GM12892 (cell line): ENCODE measurements around the gene AGBL5.
A peak's percentile ranks its signal among the peaks of the same experiment; 100 is the strongest.

ENCODE experiments used
- DNase-seq: peaks from one replicate; pipeline ENCODE4 v3.0.0; 2011; ENCODE audit not compliant: insufficient read length
- FAIRE-seq: peaks from 2 replicates; lab custom pipeline; 2011; peaks lifted over from hg19 to GRCh38; lab: Jason Lieb, UNC
- POLR2A ChIP-seq: IDR thresholded peaks from 2 replicates; pipeline ENCODE4 v1.6.1; 2011; ENCODE audit warnings: low read depth, low read length, control low read depth
- POLR2AphosphoS5 ChIP-seq: IDR thresholded peaks from 2 replicates; pipeline ENCODE4 v1.6.1; 2011; ENCODE audit warnings: low read depth, low read length, control low read depth
- TAF1 ChIP-seq: IDR thresholded peaks from 2 replicates; pipeline ENCODE4 v1.6.1; 2011; ENCODE audit warnings: low read depth, mild to moderate bottlenecking, control low read depth, low read length, borderline replicate concordance

AGBL5 gene

DNA sequence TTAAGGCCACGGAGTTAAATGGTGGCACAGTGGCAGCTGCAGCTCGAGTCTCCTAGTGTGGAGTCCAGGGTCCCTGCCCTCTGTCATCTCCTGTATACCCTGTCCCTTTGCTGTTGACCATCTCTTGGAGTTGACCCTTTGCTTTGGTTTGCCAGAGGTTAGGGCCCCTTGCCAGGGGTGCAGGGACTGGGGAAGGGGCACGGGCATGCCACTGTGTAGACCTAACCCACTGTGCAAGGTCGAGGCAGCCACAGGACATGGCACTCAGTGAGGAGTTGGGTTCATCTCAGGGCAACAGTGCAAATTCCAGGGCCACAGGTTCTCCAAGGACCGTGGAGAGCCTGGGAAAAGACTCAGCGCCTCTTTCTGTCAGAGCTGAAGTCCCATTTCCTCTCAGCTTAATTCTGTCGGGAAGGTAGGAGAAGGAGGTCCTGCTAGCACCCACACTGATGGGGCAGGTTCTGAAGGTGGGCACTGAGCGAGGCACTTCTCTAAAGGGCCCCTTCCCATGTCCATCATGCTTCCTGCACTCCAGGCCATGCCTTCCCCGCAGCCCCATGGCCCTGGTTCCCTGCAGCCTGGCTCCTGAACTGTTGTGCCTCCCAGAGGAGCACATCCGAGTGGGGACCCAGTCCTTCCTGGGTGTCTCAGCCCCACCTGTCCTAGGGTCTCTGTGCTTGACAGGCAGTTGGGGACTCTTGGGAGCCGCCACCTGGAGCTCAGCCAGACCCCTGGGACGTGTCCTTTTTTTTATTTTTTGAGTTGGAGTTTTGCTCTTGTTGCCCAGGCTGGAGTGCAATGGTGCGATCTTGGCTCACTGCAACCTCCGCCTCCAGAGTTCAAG, 37.9 kb downstream of the AGBL5 start:
- DNase-seq (no peak), FAIRE-seq (no peak)
- TF ChIP-seq POLR2A (no peak), TAF1 (no peak), POLR2AphosphoS5 (no peak)

DNA sequence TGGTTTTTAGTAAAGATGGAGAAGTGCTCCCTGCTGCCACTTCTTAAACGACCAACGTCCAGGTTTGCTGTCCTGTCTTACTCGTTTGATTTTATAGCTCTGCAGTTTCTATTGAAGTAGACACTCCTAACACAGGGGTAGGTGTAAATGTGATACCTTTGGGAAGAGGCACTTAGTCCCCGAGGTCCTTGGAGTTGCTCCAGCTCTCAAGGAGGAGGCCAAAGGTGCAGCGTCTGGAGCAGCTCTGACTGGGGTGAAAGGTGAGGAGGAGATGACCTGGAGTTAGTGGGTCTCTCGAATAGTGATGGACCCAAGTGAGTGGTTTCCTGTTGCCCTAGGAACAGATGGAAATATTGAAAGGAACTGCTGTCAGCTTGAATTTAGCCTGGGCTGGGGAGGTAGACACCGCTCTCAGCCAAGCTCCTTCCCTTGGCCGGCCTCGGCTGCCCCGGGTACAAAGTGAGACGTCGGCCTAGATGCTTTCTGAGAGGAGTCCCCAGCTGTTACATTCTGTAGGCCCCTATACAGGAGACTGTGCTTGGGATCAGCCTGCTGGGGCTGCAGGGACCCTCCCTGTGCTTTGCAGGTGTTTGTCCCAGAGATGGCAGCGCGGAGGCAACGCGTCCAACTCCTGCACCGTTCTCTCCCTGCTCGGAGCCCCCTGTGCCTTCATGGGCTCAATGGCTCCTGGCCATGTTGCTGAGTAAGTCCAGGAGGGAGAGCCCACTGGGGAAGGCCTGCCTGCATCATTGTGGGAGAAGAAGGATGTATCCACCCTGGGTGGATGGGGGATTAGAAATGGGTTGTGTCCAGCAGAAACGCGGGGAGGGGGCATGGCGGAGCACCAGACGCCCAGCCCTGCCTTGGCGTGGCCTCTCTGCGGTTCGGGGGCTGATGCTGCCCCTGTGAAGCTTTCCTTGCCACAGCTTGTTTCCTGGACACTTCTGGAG, 40.6 kb downstream of the AGBL5 start:
- DNase-seq (no peak), FAIRE-seq (no peak)
- TF ChIP-seq TAF1 (no peak), POLR2A (no peak), POLR2AphosphoS5 (no peak)

- DNase-seq (no peak), FAIRE-seq (no peak)
- TF ChIP-seq TAF1: no peak
- no peak for TF ChIP-seq POLR2A
- TF ChIP-seq POLR2AphosphoS5: no peak
Measured at GRCh38 chr2:27092696-27093429, 41.4 kb downstream of the AGBL5 start.

GRCh38 chr2:27093430-27094352, 42.2 kb downstream of the AGBL5 start:
- no peak for FAIRE-seq
- TF ChIP-seq POLR2A: no peak
- TF ChIP-seq TAF1: no peak
- TF ChIP-seq POLR2AphosphoS5: no peak
- DNase-seq: no peak

- FAIRE-seq: no peak
- DNase-seq: no peak
- TF ChIP-seq POLR2A (no peak), TAF1 (no peak), POLR2AphosphoS5 (no peak)
Measured at GRCh38 chr2:27094353-27094984, 43.0 kb downstream of the AGBL5 start.

- no peak for DNase-seq
- no peak for FAIRE-seq
- TF ChIP-seq TAF1 (no peak), POLR2A (no peak), POLR2AphosphoS5 (no peak)
Measured at GRCh38 chr2:27095427-27095744, 43.9 kb downstream of the AGBL5 start.

DNA sequence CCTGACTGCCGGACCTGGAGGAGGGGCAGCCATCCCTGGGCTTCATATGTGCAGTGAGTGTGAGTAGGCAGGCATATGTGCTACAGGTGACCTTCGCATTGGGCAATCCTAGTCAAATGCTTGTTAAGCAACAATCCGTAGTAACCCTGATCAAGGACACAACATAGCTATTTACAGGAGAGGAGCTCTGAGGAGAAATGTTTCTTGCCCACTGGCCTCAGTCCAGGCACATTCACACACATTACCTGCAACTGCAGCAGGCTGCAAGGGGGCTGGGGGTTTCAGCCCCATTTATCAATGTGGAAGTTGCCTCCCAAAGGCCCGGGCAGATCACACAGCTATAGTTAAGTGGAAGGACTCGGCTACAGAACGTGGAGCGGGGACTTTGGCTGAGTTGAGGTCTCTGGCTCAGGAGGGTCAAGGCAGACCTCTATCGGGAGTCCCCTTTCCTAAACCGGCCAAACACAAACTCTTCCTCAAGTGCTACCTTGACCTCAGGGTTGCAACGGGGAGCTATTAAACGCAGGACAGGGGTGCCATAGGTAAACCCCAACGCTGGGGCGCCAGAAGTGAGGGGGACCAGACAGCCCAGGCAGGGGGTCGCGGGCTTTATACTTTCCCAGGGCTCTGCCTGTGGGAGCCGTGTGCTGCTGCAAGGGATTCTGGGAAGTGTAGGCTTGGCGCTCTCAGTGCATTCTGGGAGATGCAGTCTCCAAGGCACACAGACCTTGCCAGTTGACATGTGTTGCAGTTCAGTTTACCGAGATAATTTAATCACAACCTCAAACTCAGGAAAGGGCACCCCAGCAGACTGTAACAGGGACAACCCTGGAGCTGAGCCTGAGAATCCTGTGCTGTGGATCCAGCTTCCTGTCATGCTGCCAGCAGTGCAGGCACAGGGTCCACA, 44.5 kb downstream of the AGBL5 start:
- FAIRE-seq (peak; percentile 89), DNase-seq (peak; percentile 81)
- TF ChIP-seq TAF1 (no peak), POLR2AphosphoS5 (no peak), POLR2A (no peak)

DNA sequence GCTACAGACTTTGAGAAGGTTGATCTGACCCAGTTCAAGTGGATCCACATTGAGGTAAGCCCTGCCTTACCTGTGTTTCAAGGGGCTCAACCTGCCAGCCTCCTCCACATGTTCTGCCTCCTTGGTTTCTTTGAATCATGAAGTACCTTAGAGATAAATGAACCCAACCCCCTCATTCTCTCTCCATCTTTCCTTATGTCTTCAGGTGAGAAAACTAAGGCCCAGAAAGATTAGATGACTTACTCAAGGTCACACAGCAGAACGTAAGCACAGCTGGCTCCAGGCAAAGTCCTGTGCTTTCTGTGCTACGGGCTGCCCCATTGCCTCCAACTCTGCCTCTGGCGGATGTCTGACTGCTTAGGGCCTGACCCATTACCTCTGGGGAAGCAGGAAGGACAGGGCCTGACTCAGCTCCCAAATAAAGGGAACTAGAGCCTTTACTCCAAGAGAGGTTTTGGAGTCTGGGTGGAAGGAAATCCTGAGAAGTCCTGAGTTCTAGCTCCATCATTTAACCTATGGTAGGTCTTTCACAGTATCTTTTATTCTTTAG, 45.4 kb downstream of the AGBL5 start:
- no peak for DNase-seq
- FAIRE-seq: no peak
- no peak for TF ChIP-seq TAF1
- TF ChIP-seq POLR2A: no peak
- TF ChIP-seq POLR2AphosphoS5: no peak

DNA sequence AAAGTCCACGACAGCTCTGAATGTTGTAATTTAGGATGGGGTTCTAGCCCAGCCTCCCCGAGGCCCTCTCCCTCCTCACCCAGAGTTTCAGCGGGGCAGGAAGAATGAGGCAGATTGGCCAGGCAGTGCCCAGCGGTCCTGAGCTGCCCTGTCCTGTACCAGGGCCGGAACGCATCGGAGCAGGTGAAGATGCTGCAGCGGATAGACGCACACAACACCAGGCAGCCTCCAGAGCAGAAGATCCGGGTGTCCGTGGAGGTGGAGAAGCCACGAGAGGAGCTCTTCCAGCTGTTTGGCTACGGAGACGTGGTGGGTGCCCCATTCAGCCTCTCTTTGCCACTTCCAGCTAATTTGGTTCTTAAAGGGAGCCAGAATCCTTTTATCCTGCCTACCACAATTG, 45.9 kb downstream of the AGBL5 start:
- no peak for FAIRE-seq
- TF ChIP-seq POLR2A (no peak), TAF1 (no peak), POLR2AphosphoS5 (no peak)

More for the DNA sequence above, 45.9 kb downstream of the AGBL5 start:
- no peak for DNase-seq
